Mucosa of descending colon (tissue), 3 donors: ENCODE results near the gene ARHGAP42. TPM values are rescaled to one million over a fixed set of nuclear protein-coding genes. Genes with fewer than 3 reads are reported as not detected.

ENCODE experiments used
- ATAC-seq: fragments of 200-7000 bp; cut with Tn5 transposase; one replicate; pipeline ENCODE4 v1.9.1; 2020; ENCODE audit warnings: mild to moderate bottlenecking, moderate library complexity
- DNase-seq, 3 donors: peaks; one replicate each; pipeline ENCODE4 v3.0.0-alpha.2; 2020
- H3K36me3 ChIP-seq: fragments of 200-600 bp; one replicate; pipeline ENCODE4 v1.8.0; 2021; ENCODE audit warnings: low read depth, mild to moderate bottlenecking
- H3K4me1 ChIP-seq: fragments of 200-600 bp; one replicate; pipeline ENCODE4 v1.8.0; 2021; ENCODE audit warnings: low read depth, mild to moderate bottlenecking
- H3K4me3 ChIP-seq: fragments of 200-600 bp; one replicate; pipeline ENCODE4 v1.8.0; 2021; ENCODE audit warnings: mild to moderate bottlenecking
- H3K9me3 ChIP-seq: fragments of 200-600 bp; one replicate; pipeline ENCODE4 v1.8.0; 2021; ENCODE audit warnings: mild to moderate bottlenecking
- intact Hi-C, 2 donors: fragments of 100-400 bp; cut with DNase I in 1 of 2; cut with micrococcal nuclease in 1 of 2; formaldehyde crosslinking; loops; one replicate each; pipeline versions ENCODE4 v1.11.0 to v1.11.1; 2022; cut with DNase I, micrococcal nuclease
- total RNA-seq, 3 donors: library from RNA; stranded (reverse); fragmentation: NEBNext Ultra II Directional in 2 of 3; extraction: Animal tissue kit (Norgen Biotek cat#: 25700) in 2 of 3; gene quantifications; one replicate each; pipeline versions ENCODE4 v1.2.1 to v1.2.4, GENCODE V29; 2021 to 2023
- TF ChIP-seq, protein P1 (sequence below): fragments of 200-600 bp; IDR thresholded peaks from one replicate; pipeline ENCODE4 v1.8.0; 2022; ENCODE audit warnings: antibody characterized with exemption, mild to moderate bottlenecking
- donor health status: DM: no; HTN: no; CAD: no; lungs with moderate emphysema.
- donor health status: DM: no; HTN: no; CAD: no.
- donor health status: DM: no; HTN: yes; CAD: no.

The ARHGAP42 gene
- total RNA-seq, 3 donors from 2014 or later = 17.6 to 38.9 (median 18.8) TPM

DNA sequence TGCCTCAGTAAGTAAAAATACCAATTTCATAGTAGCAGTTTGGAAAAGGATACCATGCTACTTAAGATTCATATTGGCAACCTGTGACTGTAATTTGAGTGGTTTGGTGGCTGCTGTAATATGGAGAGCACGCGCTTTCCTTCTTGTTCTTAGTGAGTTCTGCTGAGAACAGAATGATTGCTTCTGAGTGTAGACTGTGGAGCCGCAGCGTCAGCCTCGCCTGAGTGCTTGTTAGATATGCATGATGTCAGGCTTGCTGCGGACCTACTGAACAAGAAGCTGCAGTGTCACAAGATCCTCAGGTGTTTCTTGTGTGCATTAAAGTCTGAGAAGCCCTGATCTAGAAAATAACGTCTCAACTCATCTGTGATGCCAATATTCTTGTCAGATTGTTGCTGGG, 143.2 kb downstream of the ARHGAP42 start:
- ATAC-seq (no peak), DNase-seq (no peak)
- Histone ChIP-seq H3K36me3 (no peaks in the 10 kb centered on the region), H3K4me3 (no peak overlapping the region), H3K9me3 (no peaks in the 10 kb centered on the region), H3K4me1 (no peaks in the 10 kb centered on the region)
- intact Hi-C loops = no loop called here
- TF ChIP-seq, protein P1, sequence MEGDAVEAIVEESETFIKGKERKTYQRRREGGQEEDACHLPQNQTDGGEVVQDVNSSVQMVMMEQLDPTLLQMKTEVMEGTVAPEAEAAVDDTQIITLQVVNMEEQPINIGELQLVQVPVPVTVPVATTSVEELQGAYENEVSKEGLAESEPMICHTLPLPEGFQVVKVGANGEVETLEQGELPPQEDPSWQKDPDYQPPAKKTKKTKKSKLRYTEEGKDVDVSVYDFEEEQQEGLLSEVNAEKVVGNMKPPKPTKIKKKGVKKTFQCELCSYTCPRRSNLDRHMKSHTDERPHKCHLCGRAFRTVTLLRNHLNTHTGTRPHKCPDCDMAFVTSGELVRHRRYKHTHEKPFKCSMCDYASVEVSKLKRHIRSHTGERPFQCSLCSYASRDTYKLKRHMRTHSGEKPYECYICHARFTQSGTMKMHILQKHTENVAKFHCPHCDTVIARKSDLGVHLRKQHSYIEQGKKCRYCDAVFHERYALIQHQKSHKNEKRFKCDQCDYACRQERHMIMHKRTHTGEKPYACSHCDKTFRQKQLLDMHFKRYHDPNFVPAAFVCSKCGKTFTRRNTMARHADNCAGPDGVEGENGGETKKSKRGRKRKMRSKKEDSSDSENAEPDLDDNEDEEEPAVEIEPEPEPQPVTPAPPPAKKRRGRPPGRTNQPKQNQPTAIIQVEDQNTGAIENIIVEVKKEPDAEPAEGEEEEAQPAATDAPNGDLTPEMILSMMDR = no peak

DNA sequence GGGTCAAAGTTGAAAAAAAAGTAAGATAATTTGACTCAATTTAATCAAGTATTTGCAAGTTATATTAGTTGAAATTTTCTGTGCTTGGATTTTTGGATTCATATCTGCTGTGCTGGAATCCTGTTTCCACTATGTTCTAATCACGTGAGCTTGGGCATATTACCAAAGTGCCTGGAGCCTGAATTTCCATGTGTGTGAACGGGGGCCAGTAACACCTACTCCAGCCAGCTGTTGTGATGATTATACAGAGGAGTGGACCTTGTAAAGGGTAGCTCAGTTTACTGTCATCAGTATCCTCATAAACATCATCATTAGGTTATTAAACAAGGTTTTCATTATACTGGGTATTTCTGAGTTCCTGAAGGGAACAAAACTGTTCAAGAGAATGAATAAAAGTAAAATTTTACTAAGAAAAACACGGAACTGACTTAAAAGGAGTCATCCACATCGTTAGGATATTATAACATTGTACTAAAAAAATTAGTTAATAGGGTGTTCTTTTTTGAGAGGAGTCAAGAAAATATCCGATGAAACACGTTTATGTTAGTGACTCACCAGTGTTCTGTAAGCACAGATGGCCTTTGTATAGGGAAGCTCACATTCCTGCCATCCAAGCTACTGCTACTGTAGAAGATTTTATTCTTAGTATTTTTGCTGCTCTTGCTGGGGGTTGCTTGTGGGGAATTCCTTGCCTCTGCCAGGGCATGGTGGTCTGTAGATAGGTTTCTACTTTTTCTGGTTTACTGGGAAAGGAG, 144.1 kb downstream of the ARHGAP42 start:
- intact Hi-C loops = no loop called here
- H3K4me3 ChIP-seq = no peak overlapping the region
- TF ChIP-seq, protein P1 = no peak
- H3K4me1 ChIP-seq = no peaks in the 10 kb centered on the region
- ATAC-seq (peak; percentile 27), DNase-seq (no peak)
- H3K36me3 ChIP-seq = no peaks in the 10 kb centered on the region
- H3K9me3 ChIP-seq = no peaks in the 10 kb centered on the region

DNA sequence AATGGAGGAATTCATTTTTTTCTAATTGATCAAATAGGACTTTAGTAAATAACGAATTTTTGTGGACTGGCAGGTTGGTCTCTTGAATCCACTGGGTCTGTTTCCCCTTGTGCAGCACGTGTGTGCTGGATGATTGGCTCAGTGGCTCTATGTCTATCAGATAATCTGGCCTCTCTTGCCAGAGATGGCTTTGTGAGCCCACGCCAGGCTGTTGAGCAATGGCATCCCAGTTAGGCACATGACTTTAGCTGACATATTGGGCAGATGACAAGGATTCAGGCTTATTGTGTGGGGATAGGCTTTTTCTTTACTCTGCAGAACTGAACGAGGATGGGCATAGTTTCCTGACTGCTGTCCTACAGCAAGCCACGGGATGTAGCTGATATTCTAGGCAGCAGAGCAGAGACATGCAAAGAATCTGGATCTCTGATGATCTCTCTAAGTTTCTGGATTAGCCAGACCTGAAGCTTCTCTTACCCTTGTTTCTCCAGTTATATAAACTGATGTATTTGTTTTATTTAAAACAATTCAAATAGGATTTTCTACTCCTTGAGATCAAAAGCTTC, 144.9 kb downstream of the ARHGAP42 start:
- no peaks in the 10 kb centered on the region for H3K4me1 ChIP-seq
- H3K9me3 ChIP-seq = no peaks in the 10 kb centered on the region
- H3K36me3 ChIP-seq = no peaks in the 10 kb centered on the region
- ATAC-seq = no peak
- no peak for DNase-seq
- intact Hi-C loops = no loop called here
- H3K4me3 ChIP-seq = no peak overlapping the region
- TF ChIP-seq, protein P1 = no peak

DNA sequence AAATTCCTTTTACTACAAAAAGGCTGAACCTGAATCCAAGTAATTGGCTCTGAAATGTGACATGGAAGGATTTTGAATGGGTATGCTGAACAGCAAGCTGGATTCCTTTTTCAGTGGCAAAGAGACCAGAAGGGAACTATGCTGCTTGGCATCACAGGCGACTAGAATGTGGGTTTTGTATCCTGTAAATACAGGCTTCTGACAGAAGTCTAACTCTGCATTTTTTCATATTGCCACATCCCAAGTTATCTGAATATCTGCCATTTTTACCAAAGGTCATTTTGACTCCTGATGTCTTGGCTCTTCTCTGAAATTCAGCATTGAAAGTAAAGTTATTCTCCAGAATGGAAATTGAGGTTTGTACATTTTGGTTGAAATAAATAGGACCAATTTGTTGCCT, 145.7 kb downstream of the ARHGAP42 start:
- intact Hi-C loops = no loop called here
- no peaks in the 10 kb centered on the region for H3K36me3 ChIP-seq
- TF ChIP-seq, protein P1 = no peak
- no peak overlapping the region for H3K4me3 ChIP-seq
- DNase-seq (no peak), ATAC-seq (no peak)
- no peaks in the 10 kb centered on the region for H3K9me3 ChIP-seq
- H3K4me1 ChIP-seq = no peaks in the 10 kb centered on the region

DNA sequence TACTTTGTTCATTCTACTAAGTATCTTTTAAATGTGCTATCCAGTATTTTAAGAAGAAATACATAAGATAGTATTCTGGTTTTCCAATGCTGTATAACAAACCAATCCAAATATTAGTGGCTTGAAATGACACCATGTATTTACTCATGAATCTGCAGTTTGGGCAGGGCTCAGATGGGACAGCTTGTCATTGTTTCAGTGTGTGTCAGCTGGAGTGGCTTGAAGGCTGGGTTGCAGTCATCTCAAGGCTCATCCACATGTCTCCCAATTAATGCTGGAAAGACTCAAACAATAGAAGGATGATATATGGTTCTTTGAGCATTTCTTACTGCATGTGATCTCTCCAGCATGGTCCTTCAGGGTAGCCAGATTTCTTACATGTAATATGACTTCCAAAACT, 146.2 kb downstream of the ARHGAP42 start:
- no peak for DNase-seq
- ATAC-seq = no peak
- no peaks in the 10 kb centered on the region for H3K9me3 ChIP-seq
- intact Hi-C loops = no loop called here
- no peaks in the 10 kb centered on the region for H3K36me3 ChIP-seq
- TF ChIP-seq, protein P1 = no peak
- H3K4me3 ChIP-seq = no peak overlapping the region
- no peaks in the 10 kb centered on the region for H3K4me1 ChIP-seq
